Measurements from ENCODE around the gene KRTAP5-2. TPM values are rescaled to one million over a fixed set of nuclear protein-coding genes. Genes with fewer than 3 reads are reported as not detected.
A peak's percentile ranks its signal among the peaks of the same experiment; 100 is the strongest.

KRTAP5-2 gene
- total RNA-seq, 1 experiment from 2014 or later = not detected

DNA sequence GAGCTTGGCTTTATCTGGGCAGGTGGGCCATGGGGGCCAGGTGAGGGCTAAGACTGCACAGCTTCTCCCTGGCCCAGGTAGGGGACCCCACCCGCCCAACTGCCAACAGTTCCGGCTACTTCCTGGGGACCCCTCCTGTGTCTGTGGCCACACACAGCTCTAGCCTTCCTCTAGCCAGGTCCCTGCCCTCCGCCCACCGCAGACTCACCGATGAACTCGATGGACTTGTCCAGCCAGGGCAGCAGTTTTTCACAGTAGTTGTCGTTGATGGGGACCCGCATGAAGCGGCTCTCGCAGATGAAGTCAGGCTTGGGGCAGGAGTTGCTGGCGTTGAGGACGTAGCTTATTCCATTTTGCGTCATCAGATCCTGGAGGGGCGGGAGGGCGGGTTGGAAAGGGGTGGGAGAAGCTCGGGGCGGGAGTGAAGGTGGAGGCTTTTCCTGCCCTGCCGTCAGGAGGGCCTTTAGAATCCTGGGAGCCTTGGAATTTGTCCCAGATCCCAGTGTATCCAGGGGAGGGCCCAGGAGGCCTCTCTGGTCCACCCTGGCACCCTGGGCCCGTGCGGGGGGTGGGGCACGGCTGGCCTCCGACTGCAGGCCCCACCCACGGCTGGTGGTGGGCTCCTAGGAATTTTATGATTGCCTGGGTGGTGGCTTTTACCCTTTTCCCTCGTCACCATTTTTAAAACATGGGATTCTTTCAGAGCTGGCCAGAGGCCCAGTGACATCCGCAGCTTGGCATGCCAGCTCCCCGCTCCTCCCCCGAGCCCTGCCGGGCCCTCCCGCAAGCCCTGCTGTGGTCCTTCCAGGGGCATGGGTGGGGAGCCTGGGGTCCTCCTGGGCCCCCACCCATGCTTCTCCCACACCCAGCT is 40.0 kb downstream of the KRTAP5-2 start:
- H3K4me3 Mint-ChIP-seq = peak overlapping the region in 1 of 2 experiments; percentile 51; a peak in 2 of 5 replicates
- DNase-seq = peak; percentile 40

More for the DNA sequence above, 40.0 kb downstream of the KRTAP5-2 start:
- H3K27ac Mint-ChIP-seq = peak overlapping the region in 1 of 3 experiments; percentile 62; a peak in 1 of 7 replicates
- H2AK5ac ChIP-seq (ENCODE audit: insufficient read length, low read length) = no peak overlapping the region
- no peaks in the 10 kb centered on the region for H3K9me3 ChIP-seq (ENCODE audit: control insufficient read depth, low read depth, low read length)
- peaks cover 8% of the 10 kb centered on the region; the same call in 1 of the 2 replicates for H3K27me3 ChIP-seq (ENCODE audit: insufficient read depth, low read length)
- no peaks in the 10 kb centered on the region for H3K79me2 ChIP-seq (ENCODE audit: insufficient read depth, low read length)
- no peaks in the 10 kb centered on the region for H4K20me1 ChIP-seq (ENCODE audit: control insufficient read depth, insufficient read depth, insufficient read length)
- H2BK5ac ChIP-seq (ENCODE audit: insufficient read length, low read length) = no peak overlapping the region
- H3K27me3 Mint-ChIP-seq (ENCODE audit: low read depth) = peaks cover 29% of the 10 kb centered on the region
- H3K23ac ChIP-seq (ENCODE audit: insufficient read length, low read depth, low read length) = no peak overlapping the region
- H3T11ph ChIP-seq (ENCODE audit: low read length) = no peak overlapping the region
- no peak overlapping the region for H3K27ac ChIP-seq (ENCODE audit: insufficient read length, low read depth, low read length)
- no peak overlapping the region for H3K9ac ChIP-seq (ENCODE audit: extremely low read depth, insufficient read length, low read length)
- no peak overlapping the region for H2BK12ac ChIP-seq (ENCODE audit: insufficient read length, low read depth, low read length)
- no peak for TF ChIP-seq CTCF (conservative IDR thresholded peaks at IDR 0.05)
- H3K4me2 ChIP-seq (ENCODE audit: insufficient read depth, insufficient read length, low read length) = no peak overlapping the region
- WGBS (ENCODE audit: extremely low coverage, insufficient read length, low lambda C conversion rate) = no CpG with 5 or more reads among the region's 29 CpGs
- H2BK15ac ChIP-seq (ENCODE audit: low read depth, low read length) = no peak overlapping the region
- H3K4ac ChIP-seq (ENCODE audit: low read depth, low read length) = no peak overlapping the region
- H3K4me1 ChIP-seq (ENCODE audit: insufficient read depth, low read length) = peaks cover 2% of the 10 kb centered on the region; the same call in 1 of the 2 replicates
- no peaks in the 10 kb centered on the region for H3K23me2 ChIP-seq (ENCODE audit: insufficient read length, low read depth, low read length, poor library complexity, severe bottlenecking)
- no peak overlapping the region for H2AFZ ChIP-seq (ENCODE audit: low read length)
- H3K56ac ChIP-seq (ENCODE audit: insufficient read length, low read depth, low read length) = no peak overlapping the region
- no peak overlapping the region for H4K5ac ChIP-seq (ENCODE audit: insufficient read length, low read depth, low read length)
- H4K8ac ChIP-seq (replicated peaks; ENCODE audit: insufficient read length, low read depth, low read length) = no peak overlapping the region
- H2BK20ac ChIP-seq (ENCODE audit: low read depth, low read length, poor library complexity, severe bottlenecking) = no peak overlapping the region
- H3K18ac ChIP-seq (ENCODE audit: insufficient read length, low read depth, low read length) = no peak overlapping the region
- peaks cover 0 to 1% (median 0%) of the 10 kb centered on the region in 3 experiments; a peak in 1 of 7 replicates for H3K36me3 Mint-ChIP-seq (ENCODE audit: insufficient read depth in 1 of 3, low read depth in 3 of 3)
- no peaks in the 10 kb centered on the region for H3K79me1 ChIP-seq (ENCODE audit: insufficient read depth, low read depth, low read length, poor library complexity, severe bottlenecking)
- peaks cover 24 to 44% of the 10 kb centered on the region in 2 experiments for H3K4me1 Mint-ChIP-seq
- H3K9me3 Mint-ChIP-seq = no peaks in the 10 kb centered on the region
- H2BK120ac ChIP-seq (ENCODE audit: low read depth, low read length, poor library complexity, severe bottlenecking) = no peak overlapping the region
- H4K91ac ChIP-seq (ENCODE audit: insufficient read length, low read depth, low read length) = no peak overlapping the region
- 0 out of 2 replicates have a peak overlapping the region, but pooled peaks have one; percentile 28 for H3K14ac ChIP-seq (ENCODE audit: insufficient read depth, low read length)

All from H9 (cell line).